ENCODE measurements around the gene APOD.

The APOD gene

DNA sequence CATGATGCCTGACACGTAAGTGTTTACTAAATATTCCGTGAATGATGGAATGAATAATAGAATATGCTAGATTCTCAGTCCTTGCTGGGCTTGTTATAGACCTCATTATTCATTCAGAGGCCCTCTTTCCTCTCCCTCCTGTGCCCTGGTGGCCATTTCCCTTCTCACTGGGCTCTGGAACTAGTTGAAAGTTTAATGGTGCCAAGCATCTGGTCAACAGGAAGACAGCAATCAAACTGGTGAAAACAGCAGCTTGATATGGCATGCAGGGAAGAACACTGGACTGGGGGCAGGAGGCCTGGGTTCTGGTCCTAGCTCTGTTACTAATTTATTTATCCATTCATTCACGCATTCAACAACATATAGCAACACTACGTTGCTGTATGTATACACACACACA lies 3.7 kb upstream of the APOD start:
- DNase-seq (ENCODE audit: low read depth in 2 of 2) = no peak

DNA sequence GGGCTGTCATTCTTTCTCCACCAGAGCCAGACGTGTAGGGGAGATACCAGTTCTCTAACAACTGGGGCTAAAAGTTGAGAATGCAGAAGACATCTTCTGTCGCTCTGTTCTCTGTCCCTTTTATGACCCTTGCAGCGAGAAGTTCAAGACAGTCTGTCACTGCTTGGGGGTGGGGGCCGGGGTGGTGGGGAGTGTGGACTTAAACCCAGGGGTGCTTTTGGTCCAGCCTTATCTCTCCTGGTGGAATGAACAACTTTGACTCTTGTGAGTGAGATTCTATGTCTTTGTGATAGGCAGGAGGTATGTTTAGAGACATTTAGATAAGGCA lies 767 bp upstream of the APOD start:
- DNase-seq (ENCODE audit: low read depth in 2 of 2) = no peak

DNA sequence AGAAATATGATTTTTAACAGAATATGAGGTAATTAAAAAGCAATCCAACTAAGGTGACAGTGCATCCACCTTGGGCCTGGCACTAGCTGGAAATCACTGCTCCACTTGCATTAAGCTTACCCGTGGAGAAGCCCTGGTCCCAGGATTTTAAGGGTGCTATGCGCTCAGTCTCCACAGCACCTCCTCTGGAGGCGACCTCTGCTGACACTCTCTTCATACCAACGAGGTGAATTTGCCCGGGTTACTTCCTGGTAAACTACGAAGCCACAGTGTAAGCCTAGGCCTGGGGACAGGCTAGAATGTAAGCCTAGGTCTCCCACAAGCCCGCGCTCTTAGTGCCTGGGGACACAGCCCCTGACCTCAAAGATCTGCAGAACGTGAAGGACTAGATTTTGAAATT lies 793 bp downstream of the APOD start:
- no peak for DNase-seq (ENCODE audit: low read depth in 2 of 2)

DNA sequence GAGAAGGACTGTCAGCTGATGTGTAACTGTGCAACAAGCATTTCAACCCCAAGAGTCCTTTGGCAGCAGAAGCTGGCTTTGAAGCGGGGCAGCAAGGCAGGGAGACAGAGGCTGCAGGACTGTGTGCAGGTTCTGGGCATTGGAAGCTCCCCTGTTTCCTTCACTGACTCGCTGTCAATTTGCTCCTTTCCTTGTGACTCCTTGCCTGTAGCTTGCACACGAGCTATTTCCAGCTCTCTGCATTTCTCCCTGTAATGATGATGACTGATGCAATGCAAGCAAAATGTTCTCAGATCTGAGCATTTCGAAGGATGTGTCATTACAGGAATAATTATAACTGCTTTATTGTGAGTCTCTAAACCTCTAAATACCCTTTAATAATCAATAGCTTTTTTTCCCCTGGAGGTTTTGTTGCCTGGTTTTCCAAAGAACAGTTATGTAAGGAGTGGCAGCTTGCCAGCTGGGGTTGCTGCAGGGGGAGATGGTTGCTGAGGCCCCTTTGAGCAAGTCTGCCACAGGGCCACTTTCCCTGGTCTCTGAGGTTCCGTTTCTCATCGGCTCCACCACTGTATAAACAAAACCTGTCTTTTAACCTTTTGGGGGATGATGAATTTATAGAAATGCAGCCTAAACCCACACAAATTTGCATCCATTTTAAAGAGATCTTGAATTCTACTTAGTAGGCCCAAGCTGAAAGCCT lies 2.8 kb downstream of the APOD start:
- no peak for DNase-seq (ENCODE audit: low read depth in 2 of 2)

DNA sequence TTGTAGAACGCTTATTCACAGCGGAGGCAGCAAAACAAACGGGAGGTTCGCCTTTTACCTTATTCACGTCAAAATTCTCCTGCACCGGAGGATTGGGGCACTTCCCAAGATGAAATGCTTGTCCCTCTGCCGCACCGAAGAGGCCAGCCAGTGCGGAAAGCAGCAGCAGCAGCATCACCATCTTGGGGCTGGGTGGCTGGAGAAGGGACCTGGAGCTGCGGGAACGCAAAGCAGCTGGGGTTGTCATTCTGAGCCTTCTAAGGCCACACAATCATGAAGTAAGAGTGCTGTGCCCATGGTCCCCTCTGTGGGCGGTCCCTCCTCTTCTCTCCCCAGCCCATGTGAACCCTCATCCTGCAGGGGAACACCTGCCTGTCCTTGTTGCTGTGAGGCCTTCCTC lies 4.5 kb downstream of the APOD start:
- no peak for DNase-seq (ENCODE audit: low read depth in 2 of 2)

DNA sequence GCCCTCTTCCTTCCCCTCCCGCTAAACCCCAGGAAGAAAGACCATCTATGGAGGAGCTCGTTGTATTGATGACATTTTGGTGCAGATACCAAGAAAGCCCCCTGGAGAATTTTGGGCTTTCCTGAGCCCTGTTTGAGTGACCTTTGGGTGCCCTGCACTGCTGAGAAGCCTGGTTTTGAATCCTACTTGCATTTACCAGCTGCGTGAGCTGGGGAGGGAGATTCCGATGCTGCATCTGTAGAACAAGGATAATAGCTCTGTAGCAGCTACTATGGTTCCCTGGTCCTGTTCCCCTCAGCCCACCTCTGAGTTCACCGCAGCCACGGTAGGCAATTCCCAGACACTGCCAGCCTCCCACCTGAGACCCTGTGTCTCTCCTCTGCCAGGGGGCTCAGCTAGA lies 5.2 kb downstream of the APOD start:
- DNase-seq (ENCODE audit: low read depth in 2 of 2) = no peak

DNA sequence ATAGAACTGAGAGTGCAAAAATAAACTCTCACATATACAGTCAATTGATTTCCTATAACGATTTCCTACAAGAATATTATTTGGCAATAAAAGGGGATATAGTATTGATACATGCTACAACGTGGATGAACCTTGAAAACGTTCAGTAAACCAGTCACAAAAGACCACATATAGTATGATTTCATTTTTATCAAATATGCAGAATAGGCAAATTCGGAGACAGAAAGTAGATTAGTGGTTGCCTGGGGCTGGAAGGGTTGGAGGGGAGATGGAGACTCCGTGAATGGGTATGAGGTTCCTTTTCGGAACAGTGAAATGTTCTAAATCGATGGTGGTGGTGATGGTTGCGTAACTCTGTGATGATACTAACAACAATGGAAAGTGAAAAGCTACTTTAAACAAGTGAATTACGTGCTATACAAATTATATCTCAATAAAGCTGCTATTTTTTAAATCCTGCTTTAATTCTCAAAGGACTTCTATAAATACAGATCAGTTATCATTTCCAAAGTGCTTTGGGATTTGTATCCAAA lies 6.0 kb downstream of the APOD start:
- DNase-seq (ENCODE audit: low read depth in 2 of 2) = no peak

DNA sequence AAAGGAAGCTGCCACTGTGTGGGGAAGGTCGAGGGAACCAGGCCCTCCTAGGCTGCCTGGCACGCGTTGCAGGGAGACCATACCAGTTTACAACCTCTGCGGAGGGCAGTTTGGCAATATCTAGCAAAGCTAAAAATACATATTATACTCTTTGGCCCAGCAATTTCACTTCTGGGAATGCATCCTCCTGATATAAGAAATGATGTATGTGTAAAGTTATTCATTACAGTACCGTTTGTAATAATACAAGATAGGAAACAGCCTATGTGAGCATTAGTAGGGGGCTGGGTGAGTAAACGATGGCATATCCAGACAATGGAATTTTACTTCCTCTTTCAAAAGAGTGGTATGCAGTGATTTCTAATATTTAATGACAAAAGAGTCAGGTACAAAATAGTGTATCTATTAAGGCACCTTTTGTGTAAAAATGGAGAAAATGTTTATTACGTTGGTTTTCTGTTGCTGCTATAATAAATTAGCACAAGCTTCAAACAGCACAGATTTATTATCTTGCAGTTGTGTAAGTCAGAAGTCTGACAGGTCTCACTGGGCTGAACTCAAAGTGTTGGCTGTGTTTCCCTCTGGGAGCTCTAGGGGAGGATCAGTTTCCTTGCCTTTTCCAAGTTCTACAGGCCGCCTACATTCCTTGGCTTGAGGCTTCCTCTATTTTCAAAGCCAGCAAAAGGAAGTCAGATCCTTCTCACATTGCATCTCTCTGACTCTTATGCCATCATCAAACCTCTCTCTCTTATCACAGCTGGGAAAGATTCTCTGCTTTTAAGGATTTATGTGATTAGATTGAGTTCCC lies 9.0 kb downstream of the APOD start:
- DNase-seq (ENCODE audit: low read depth in 2 of 2) = no peak

DNA sequence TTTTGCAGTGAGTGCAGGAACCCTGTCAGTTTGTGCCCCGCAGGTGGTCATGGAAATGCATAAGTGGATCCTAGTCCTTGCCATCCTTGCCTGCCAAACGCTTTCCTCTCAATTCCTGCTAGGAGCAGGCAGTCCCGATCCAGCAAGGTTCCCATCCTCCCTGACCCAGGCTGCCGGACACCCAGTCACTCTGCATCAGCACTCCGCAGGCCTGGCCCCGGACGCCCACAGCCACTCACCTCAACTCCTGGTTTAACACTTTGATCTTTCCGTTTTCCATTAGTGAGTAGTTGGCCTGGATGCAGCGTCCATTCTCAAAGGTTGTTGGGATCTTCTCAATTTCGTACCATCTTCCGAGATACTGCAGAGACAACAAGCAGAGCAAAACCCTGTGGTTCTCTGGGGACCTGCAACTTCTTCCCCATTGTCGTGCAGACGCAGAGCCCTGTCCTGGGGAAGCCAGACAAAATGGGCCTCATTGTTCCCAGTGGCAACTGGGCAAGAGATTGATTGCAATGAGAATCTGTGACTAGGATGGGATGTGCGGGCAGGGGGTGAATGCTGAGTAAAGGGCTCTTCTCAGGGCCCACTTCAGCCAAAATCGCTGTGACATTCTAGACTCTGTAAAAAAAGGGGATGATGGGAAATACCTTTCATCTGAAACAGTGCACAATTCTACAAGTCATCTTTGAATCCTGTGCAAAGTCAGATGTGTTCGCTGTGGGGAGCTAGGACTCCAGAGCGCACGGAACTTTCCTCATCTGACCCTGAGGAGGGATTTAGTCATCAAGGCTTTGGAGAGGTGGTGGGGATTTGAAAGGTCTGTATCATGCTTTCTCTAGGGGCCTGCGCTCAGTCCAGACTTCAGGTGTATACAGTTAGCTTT lies 9.9 kb downstream of the APOD start:
- no peak for DNase-seq (ENCODE audit: low read depth in 2 of 2)

DNA sequence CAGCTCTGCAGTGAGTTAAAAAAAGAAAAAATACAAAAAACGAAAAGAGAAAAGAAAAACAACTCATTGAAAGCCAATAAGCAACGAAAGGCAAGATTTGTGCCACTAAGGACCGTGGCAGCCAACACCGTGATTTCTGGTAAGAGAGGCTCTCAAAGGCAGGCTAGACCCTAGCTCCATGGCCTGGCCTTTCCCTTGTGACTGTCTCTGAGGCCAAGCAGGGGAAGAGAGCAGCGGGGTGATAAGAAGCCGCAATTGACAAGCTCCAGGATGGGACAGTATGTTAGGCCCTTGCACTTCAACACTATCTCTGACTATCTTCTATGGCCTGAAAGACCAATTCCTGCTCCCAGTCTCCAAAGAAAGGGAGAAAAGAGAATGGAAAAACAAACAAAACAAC lies 12.4 kb downstream of the APOD start:
- DNase-seq (ENCODE audit: low read depth in 2 of 2) = no peak

DNA sequence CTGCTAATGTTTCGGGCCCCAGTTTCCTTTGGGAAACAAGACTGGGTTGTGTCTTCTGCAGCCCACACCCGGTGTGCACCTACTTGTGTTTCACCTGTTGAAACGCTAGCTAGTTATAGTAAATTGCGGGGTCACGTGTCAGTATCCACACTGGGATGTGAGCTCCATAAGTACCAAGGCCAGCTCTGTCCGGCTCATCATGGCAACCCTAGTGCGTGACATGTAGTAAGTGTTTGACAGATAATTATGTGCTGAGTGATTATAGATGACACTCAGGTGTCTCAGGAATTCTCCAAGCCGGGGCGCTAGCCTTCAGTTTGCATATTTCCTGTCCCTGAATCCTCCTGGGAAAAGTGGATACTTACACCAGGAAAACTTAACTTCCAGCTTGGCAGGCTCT lies 12.8 kb downstream of the APOD start:
- DNase-seq (ENCODE audit: low read depth in 2 of 2) = no peak

DNA sequence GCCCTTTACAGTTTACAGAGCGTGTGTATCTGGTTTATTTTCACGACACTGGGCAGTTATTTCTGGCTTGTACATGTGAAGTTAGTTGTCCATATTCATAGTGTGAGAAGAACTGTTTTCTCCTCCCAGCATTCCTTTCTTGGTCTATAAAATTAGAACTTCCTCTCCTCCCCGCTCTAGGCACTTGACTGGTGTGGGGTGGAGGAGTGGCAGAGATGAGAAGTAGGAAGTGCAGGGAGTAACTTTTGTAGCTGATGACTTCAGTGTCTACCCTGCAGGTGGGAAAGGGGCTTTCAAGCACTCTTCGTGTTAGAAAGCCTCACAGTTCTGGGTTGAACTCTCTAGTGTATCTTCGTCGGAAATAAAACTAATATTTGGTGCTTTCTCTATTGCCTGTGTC lies 13.4 kb downstream of the APOD start:
- DNase-seq (ENCODE audit: low read depth in 2 of 2) = no peak

DNA sequence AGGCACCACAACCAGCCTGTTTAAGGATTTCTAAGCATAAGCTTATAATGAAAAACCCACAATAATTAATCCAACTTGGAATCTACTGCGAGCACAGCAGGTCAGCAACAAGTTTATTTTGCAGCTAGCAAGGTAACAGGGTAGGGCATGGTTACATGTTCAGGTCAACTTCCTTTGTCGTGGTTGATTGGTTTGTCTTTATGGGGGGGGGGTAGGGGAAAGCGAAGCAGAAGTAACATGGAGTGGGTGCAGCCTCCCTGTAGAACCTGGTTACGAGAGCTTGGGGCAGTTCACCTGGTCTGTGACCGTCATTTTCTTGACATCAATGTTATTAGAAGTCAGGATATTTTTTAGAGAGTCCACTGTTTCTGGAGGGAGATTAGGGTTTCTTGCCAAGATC lies 15.1 kb downstream of the APOD start:
- no peak for DNase-seq (ENCODE audit: low read depth in 2 of 2)

DNA sequence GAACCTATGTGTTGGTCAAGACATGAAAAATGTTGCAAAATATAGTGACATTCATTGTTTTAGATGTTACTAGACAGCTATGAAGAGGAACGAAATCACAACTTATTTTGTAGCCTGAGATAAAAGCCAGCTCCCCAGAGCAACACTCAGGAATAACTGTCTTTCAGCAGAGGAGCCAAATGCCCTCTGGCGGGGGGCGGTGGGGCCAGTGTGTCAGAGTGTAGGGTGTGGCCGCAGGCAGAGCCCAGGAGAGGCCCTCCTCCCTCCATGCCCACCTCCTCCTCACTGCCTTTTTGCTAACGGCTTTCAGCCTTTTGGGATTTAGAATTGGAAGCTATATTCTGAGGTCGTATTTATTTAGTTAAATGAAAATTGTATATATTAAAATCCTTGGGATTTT lies 16.9 kb downstream of the APOD start:
- DNase-seq (ENCODE audit: low read depth in 2 of 2) = no peak

DNA sequence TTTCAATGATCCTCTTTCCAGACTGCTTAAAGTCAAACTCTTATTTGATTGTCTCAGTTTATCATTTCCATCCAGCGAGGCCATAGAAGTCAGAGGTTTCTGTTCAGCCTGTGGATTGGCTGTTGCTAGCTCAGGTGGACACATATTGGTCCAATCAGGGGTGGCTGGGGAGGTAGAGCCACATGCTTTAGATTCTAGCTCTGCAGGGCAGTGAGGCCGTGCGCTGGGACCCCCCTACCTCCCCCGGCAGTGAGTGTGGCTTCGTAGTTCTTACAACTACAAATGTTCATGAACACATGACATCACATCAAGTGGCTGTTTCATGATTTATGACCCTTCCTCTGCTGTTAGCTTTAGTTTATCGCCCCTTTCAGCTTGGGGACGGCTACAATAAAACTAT lies 18.0 kb downstream of the APOD start:
- DNase-seq (ENCODE audit: low read depth in 2 of 2) = no peak

DNA sequence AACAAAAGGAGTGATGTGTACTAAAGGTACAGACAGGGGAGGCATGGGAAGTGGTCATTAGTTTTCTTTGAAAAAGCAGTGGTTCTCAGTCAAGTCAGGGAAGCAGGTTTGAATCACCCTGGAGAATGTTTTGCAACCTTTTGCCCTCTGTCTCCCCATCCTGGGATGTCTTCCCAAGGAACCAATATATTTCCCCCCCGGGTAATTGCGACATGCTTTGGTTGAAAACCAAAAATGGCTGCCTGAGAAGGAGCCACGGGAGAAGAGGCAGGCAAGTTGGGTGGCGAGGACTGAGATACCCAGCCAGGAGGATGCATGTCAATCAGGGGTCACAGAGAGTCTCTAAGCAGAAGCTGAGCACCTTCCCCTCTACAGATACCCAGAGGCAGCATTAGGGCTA lies 20.4 kb downstream of the APOD start:
- DNase-seq (ENCODE audit: low read depth in 2 of 2) = no peak

DNA sequence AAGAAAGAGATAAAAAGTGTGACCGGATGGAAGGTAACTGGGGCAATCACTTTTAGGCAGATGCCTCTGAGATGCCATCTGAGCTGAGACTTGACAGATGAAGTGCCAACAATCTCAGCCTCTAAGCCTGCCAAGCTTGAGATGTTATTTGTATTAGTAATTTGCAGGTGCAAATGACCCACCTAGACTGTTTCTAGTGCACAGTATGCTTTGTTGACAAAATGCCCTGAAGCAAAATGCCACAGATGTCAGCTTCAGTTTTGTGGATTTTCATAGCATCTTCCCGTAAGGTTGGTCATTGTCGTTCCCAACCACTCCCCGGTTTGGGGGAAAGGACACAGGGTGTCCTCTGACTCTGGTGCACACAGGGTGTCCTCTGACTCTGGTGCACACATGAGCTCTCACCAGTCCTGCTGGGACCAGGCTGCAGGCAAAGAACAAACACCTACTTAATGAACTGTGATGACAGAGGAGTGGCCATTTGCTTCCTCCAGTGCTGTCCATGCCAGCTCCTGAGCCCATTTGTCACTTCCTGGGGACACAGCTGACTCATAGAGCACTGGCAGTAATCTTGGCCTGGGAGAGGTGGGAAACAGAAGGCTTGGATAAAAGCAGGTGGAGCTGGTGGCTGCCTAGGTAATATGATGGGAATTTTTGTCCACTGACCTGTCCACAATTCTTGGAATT lies 23.9 kb downstream of the APOD start:
- DNase-seq (ENCODE audit: low read depth in 2 of 2) = no peak

DNA sequence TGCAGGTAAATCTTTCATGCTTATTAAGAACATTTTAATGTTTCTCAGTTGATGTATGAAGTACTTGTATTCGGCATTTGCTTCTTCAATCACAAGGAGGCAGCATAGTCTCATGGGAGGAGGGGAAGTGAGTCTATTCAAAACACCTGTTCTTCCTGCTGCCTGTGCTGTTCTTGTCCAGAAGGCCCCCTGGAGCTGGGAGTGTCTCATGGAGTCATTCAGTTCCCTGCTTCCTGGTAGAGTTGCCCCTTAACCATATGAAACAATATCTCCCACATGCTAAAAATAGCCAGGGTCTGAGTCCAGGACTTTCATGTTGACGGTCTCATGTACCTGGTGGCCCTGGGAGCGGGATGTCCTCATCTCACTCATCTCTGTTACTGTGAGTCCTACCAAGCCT lies 25.1 kb downstream of the APOD start:
- DNase-seq (ENCODE audit: low read depth in 2 of 2) = no peak

DNA sequence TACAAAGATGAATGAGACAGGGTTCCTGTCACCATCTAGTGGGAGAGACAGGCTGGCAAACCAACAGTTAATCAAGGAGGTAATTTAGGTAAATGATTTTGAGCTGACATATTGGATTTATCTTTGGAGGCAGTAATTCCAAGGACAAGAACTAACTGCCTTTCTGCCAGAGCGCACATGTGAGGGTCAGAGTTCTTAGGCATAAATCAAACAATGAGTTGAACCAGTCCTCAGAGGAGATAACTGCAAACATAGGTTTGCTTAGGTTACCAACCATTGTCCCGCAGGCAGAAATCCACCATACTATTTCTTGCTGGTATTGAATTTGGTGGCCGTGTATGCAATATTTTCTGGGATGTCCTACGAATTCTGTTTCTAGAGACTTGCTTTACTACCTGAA lies 26.4 kb downstream of the APOD start:
- no peak for DNase-seq (ENCODE audit: low read depth in 2 of 2)

DNA sequence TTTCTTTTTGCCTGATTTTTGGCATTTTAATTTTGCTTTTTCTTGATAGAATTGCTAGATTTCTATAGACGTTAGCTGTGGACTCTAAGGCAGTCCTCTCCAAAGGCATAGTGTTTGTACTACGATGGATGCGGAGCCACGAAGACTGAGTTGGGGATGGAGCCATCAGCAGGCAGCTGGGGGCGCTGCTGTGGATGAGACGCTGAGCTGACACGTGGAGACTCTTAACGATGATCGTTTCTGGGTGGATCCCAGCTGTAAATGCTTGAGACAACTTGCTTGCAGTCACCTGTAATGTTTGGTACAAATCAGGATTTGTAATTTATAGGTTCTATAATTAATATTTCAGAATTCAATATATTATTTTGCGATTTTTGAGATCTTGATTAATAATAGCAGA lies 27.4 kb downstream of the APOD start:
- DNase-seq (ENCODE audit: low read depth in 2 of 2) = no peak

DNA sequence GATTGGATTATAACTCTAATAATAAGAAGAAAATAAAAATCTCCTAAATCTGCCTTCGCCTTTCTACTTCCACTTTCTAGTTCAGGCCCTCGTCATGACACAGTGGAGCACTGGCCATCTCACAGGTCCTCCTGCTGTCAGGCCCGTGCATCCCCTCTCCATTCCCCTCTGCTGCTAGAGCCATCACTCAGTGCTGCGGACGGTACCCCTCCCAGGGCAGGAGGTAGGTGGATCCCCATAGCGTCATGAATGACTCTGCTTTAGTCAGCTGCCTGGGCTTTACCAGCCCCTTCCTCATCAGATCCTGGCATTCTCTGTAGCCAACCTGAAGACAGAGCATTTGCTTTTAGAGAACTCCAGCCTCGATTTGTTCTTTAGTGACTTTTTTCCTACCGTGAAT lies 28.6 kb downstream of the APOD start:
- DNase-seq (ENCODE audit: low read depth in 2 of 2) = no peak

DNA sequence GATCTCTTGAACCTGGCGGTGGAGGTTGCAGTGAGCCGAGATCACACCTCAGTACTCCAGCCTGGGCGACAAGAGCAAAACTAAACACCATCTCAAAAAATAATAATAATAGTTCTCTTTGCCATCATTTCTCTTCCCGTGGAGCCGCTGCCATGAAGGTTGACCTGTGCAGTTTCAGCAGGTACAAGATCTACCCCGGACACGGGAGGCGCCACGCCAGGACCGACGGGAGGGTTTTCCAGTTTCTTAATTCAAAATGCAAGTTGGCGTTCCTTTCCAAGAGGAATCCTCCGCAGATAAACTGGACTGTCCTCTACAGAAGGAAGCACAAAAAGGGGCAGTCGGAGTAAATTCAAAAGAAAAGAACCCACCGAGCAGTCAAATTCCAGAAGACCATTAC lies 29.3 kb downstream of the APOD start:
- DNase-seq (ENCODE audit: low read depth in 2 of 2) = no peak

Measured in activated CD8-positive, alpha-beta memory T cell treated with anti-CD3 and anti-CD28 coated beads for 4 hours (primary cell).